SK-N-SH treated with all-trans-retinoic acid at 6 μM for 48 hours (cell line): Measurements from ENCODE around the gene SORCS2.
A peak's percentile ranks its signal among the peaks of the same experiment; 100 is the strongest.

Source experiments
- ATAC-seq: fragments of 200-7000 bp; cut with Tn5 transposase; 3 replicates; pipeline ENCODE4 v1.9.1; 2020; ENCODE audit warnings: mild to moderate bottlenecking, moderate library complexity
- ARNTL ChIP-seq: fragments of 450-650 bp; formaldehyde crosslinking; IDR thresholded peaks from 2 replicates; pipeline ENCODE4 v1.5.0; 2020; ENCODE audit warnings: low read depth, mild to moderate bottlenecking, moderate library complexity, borderline replicate concordance
- BACH2 ChIP-seq: fragments of 250-450 bp; sonication (Bioruptor Pico); IDR thresholded peaks from 2 replicates; pipeline ENCODE4 v1.9.0; 2021; ENCODE audit warnings: mild to moderate bottlenecking, borderline replicate concordance
- CSDC2 ChIP-seq: fragments of 250-450 bp; sonication (Bioruptor Pico); IDR thresholded peaks from 2 replicates; pipeline ENCODE4 v1.5.0; 2020; ENCODE audit warnings: mild to moderate bottlenecking, moderate library complexity
- ESRRG ChIP-seq: fragments of 250-450 bp; sonication (Bioruptor Pico); IDR thresholded peaks from 2 replicates; pipeline ENCODE4 v1.6.1; 2021; ENCODE audit warnings: mild to moderate bottlenecking
- GLIS3 ChIP-seq: fragments of 250-450 bp; sonication (Bioruptor Pico); IDR thresholded peaks from 2 replicates; pipeline ENCODE4 v1.5.0; 2020; ENCODE audit warnings: mild to moderate bottlenecking, moderate library complexity
- ISL1 ChIP-seq: fragments of 250-450 bp; sonication (Bioruptor Pico); IDR thresholded peaks from 2 replicates; pipeline ENCODE4 v2.1.2; 2022; ENCODE audit warnings: mild to moderate bottlenecking, moderate library complexity
- OSR1 ChIP-seq: fragments of 250-450 bp; sonication (Bioruptor Pico); IDR thresholded peaks from 2 replicates; pipeline ENCODE4 v1.8.0; 2022; ENCODE audit warnings: moderate library complexity, mild to moderate bottlenecking, inconsistent platforms
- PPARA ChIP-seq: fragments of 250-450 bp; sonication (Bioruptor Pico); IDR thresholded peaks from 2 replicates; pipeline ENCODE4 v1.5.0; 2020; ENCODE audit warnings: mild to moderate bottlenecking, borderline replicate concordance
- RARB ChIP-seq: fragments of 250-450 bp; sonication (Bioruptor Pico); IDR thresholded peaks from 2 replicates; pipeline ENCODE4 v1.8.0; 2021; ENCODE audit warnings: mild to moderate bottlenecking, moderate library complexity
- SNAI2 ChIP-seq: fragments of 250-450 bp; sonication (Bioruptor Pico); IDR thresholded peaks from 2 replicates; pipeline ENCODE4 v1.5.0; 2020; ENCODE audit warnings: mild to moderate bottlenecking, moderate library complexity
- TCF4 ChIP-seq: fragments of 250-450 bp; sonication (Bioruptor Pico); IDR thresholded peaks from 2 replicates; pipeline ENCODE4 v1.8.0; 2021; ENCODE audit warnings: mild to moderate bottlenecking, moderate library complexity, borderline replicate concordance
- ZC3H10 ChIP-seq: fragments of 250-450 bp; sonication (Bioruptor Pico); IDR thresholded peaks from 2 replicates; pipeline ENCODE4 v1.5.1; 2021; ENCODE audit warnings: mild to moderate bottlenecking, moderate library complexity
- ZFP3 ChIP-seq: fragments of 250-450 bp; sonication (Bioruptor Pico); IDR thresholded peaks from 2 replicates; pipeline ENCODE4 v1.5.0; 2020; ENCODE audit warnings: mild to moderate bottlenecking, moderate library complexity
- ZFP30 ChIP-seq: fragments of 450-650 bp; formaldehyde crosslinking; IDR thresholded peaks from 2 replicates; pipeline ENCODE4 v1.5.0; 2022; ENCODE audit warnings: mild to moderate bottlenecking, moderate library complexity
- ZNF565 ChIP-seq: fragments of 450-650 bp; formaldehyde crosslinking; conservative IDR thresholded peaks from 2 replicates; pipeline ENCODE4 v1.5.0; 2020; ENCODE audit warnings: low read depth, mild to moderate bottlenecking, moderate library complexity
- ZNF70 ChIP-seq: fragments of 450-650 bp; formaldehyde crosslinking; IDR thresholded peaks from 2 replicates; pipeline ENCODE4 v1.5.0; 2020; ENCODE audit warnings: mild to moderate bottlenecking, moderate library complexity
- ZNF8 ChIP-seq: fragments of 450-650 bp; formaldehyde crosslinking; IDR thresholded peaks from 2 replicates; pipeline ENCODE4 v1.5.0; 2020; ENCODE audit warnings: mild to moderate bottlenecking, moderate library complexity
- TF ChIP-seq, protein P1 (sequence below): fragments of 250-450 bp; sonication (Bioruptor Pico); IDR thresholded peaks from 2 replicates; pipeline ENCODE4 v1.8.0; 2021; ENCODE audit warnings: low read depth, mild to moderate bottlenecking, moderate library complexity, borderline replicate concordance
- TF ChIP-seq, protein P2 (sequence below): fragments of 250-450 bp; sonication (Bioruptor Pico); IDR thresholded peaks from 2 replicates; pipeline ENCODE4 v1.5.1; 2021; ENCODE audit warnings: mild to moderate bottlenecking, moderate library complexity
- TF ChIP-seq, protein P3 (sequence below): fragments of 250-450 bp; sonication (Bioruptor Pico); IDR thresholded peaks from 2 replicates; pipeline ENCODE4 v1.8.0; 2020; ENCODE audit warnings: mild to moderate bottlenecking, moderate library complexity, borderline replicate concordance

Gene SORCS2

DNA sequence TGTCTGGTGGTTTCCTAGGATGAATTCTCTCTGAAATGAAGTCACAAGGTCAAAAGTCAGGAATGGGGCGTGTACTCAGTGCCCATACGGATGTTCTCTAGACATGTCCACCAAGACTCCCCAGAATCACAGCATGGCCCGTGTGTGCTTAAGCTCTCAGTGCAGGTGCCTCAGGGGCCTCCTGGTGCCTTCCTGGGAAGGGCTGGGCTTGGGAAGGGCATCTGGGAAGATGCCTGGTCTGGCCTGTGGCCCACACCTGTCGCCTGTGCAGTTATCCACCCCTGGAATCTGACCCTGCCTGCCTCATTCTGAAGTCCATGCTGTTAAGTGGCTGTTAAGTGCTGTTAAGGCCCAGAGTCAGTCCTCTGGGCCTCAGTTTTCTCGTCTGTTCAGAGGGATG lies 31.2 kb downstream of the SORCS2 start (continued):
- TF ChIP-seq GLIS3 (no peak), ZC3H10 (CRISPR knock-in tag) (no peak), OSR1 (no peak), TCF4 (CRISPR knock-in tag) (no peak), CSDC2 (no peak), ARNTL (CRISPR knock-in tag) (no peak), ISL1 (CRISPR knock-in tag) (no peak), ZNF565 (CRISPR knock-in tag) (no peak), BACH2 (CRISPR knock-in tag) (no peak), ZFP30 (CRISPR knock-in tag) (no peak), ZNF70 (CRISPR knock-in tag) (no peak)
- TF ChIP-seq, protein P1, sequence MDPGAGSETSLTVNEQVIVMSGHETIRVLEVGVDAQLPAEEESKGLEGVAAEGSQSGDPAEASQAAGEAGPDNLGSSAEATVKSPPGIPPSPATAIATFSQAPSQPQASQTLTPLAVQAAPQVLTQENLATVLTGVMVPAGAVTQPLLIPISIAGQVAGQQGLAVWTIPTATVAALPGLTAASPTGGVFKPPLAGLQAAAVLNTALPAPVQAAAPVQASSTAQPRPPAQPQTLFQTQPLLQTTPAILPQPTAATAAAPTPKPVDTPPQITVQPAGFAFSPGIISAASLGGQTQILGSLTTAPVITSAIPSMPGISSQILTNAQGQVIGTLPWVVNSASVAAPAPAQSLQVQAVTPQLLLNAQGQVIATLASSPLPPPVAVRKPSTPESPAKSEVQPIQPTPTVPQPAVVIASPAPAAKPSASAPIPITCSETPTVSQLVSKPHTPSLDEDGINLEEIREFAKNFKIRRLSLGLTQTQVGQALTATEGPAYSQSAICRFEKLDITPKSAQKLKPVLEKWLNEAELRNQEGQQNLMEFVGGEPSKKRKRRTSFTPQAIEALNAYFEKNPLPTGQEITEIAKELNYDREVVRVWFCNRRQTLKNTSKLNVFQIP (CRISPR knock-in tag) = no peak

DNA sequence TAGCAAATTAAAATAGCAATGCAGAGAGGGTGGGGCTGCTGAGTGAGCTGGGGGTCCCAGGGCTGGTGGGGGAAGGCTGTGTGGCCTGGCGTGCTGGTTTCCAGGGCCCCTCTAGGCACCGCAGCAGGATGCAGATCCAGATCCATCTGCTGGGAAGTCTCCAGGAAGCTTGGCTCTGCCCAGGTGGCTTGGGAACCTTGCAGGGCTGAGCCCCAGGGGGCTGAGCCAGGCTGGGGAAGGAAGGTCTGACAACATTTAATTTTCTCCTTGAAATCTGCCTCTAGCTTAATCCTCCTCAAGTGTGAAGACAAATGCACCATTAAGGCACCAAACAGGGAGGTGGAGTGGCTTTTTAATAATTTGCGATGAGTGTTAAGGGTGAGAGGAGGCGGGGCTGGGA lies 31.7 kb downstream of the SORCS2 start:
- ATAC-seq = no peak
- no peak for TF ChIP-seq OSR1
- TF ChIP-seq, protein P2, sequence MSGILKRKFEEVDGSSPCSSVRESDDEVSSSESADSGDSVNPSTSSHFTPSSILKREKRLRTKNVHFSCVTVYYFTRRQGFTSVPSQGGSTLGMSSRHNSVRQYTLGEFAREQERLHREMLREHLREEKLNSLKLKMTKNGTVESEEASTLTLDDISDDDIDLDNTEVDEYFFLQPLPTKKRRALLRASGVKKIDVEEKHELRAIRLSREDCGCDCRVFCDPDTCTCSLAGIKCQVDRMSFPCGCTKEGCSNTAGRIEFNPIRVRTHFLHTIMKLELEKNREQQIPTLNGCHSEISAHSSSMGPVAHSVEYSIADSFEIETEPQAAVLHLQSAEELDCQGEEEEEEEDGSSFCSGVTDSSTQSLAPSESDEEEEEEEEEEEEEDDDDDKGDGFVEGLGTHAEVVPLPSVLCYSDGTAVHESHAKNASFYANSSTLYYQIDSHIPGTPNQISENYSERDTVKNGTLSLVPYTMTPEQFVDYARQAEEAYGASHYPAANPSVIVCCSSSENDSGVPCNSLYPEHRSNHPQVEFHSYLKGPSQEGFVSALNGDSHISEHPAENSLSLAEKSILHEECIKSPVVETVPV = no peak
- TF ChIP-seq SNAI2 (CRISPR knock-in tag) = no peak
- TF ChIP-seq GLIS3 = no peak
- TF ChIP-seq RARB (CRISPR knock-in tag) = no peak
- no peak for TF ChIP-seq ZNF70 (CRISPR knock-in tag)

DNA sequence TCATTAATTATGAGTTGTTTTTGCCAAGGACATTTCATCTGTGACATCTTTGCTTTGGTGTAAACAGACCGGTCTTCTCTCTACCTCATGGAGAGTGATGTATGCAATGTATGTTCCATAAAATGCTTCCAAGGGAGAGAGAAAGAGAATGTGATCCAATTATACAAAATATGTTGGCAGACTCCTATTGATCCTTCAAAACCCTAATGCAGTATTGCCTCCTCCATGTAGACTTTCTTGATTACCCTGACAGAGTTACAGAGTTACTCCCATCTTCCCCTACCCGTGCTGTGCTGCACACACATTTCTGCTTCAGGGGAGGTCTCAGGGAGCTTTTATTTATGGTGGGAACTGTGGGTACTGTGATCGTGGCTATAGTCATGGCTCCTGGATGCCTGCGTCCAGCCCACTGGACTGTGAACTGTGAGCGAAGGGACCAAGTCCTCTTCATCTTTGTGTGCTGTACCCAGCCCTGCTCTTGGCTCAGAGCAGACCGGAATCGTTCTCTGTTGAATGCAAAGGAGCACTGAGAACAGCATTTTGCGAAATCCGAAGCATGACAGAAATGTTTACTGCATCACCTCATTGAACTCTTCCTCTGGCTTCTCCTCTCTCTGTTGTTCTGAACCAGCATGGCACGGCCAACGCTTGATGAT lies 32.7 kb downstream of the SORCS2 start:
- no peak for TF ChIP-seq BACH2 (CRISPR knock-in tag)
- peak; percentile 97 for TF ChIP-seq ZFP3 (CRISPR knock-in tag)
- ATAC-seq = no peak

DNA sequence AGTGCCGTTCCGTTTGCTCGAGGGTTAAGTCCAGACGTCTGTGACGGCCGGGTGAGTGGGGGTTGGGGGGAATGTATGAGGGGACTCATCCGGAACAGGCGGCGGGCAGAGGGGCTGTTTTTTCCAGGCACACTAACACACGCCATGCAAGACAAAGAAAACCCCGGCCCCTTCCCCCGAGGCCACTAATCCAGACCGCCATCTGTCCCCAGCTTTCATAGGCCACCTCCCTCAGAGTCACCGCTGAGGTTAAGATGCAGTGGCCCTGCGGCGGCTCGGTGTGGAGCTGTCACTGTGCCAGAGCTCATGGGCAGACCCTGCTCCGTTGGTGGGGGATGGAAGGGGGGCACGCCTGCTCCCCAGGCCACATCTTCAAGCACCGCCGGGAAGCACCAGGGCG lies 34.1 kb downstream of the SORCS2 start:
- no peak; the same call in 2 of the 3 replicates for ATAC-seq
- TF ChIP-seq ZC3H10 (CRISPR knock-in tag) (no peak), ZNF565 (CRISPR knock-in tag) (no peak), PPARA (CRISPR knock-in tag) (no peak), TCF4 (CRISPR knock-in tag) (no peak), ZNF70 (CRISPR knock-in tag) (no peak), ESRRG (CRISPR knock-in tag) (no peak)
- TF ChIP-seq, protein P3, sequence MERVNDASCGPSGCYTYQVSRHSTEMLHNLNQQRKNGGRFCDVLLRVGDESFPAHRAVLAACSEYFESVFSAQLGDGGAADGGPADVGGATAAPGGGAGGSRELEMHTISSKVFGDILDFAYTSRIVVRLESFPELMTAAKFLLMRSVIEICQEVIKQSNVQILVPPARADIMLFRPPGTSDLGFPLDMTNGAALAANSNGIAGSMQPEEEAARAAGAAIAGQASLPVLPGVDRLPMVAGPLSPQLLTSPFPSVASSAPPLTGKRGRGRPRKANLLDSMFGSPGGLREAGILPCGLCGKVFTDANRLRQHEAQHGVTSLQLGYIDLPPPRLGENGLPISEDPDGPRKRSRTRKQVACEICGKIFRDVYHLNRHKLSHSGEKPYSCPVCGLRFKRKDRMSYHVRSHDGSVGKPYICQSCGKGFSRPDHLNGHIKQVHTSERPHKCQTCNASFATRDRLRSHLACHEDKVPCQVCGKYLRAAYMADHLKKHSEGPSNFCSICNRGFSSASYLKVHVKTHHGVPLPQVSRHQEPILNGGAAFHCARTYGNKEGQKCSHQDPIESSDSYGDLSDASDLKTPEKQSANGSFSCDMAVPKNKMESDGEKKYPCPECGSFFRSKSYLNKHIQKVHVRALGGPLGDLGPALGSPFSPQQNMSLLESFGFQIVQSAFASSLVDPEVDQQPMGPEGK = no peak
- TF ChIP-seq, protein P2 = no peak

DNA sequence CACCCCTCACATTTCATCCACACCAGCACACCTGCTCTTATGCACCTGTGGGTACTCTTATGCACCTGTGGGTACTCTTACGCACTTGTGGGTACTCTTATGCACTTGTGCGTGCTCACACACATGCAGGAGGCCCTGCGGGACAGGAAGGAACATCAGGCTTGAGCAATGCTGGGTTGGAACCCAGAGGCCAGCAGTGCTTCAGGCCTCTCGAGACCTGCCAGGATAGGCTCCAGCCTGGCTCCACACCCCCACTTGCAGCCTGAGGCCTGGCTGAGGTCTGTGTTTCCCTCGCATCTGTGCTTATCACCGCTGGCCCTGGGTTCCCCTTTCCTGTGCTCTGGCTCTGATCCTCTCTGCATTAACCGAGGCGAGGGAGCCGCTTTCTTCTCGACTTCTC lies 34.7 kb downstream of the SORCS2 start:
- TF ChIP-seq PPARA (CRISPR knock-in tag) (no peak), GLIS3 (no peak), ZNF8 (CRISPR knock-in tag) (no peak), OSR1 (no peak)
- no peak for ATAC-seq
